Fibroblast of lung (primary cell): Measurements from ENCODE around the gene DNAL1.

Experiments
- CTCF ChIP-seq, 2 donors: IDR thresholded peaks in 1 of 2; conservative IDR thresholded peaks in 1 of 2; 1 replicate in 1 of 2; 2 replicates in 1 of 2; pipeline ENCODE4 v1.5.1; 2011 to 2012; ENCODE audit warnings: low read length in 2 of 2, control low read depth in 1 of 2, inconsistent platforms in 1 of 2, low read depth in 1 of 2, mild to moderate bottlenecking in 1 of 2
- EZH2 ChIP-seq: IDR thresholded peaks from 2 replicates; pipeline ENCODE4 v1.5.1; 2012; ENCODE audit warnings: low read length, control low read depth, mild to moderate bottlenecking; ENCODE audit errors: missing control alignments

GRCh38 chr14:73747379-73748211 lies 102.8 kb downstream of the DNAL1 start:
- TF ChIP-seq CTCF (conservative IDR thresholded peaks at IDR 0.05 in 1 of 2, IDR thresholded peaks at IDR 0.05 in 1 of 2; ENCODE audit: low read depth in 1 of 2, low read length in 2 of 2) = no peak
- TF ChIP-seq EZH2 = no peak
